Mucosa of descending colon (tissue), 3 donors: ENCODE measurements around the gene ELAVL1. TPM values are rescaled to one million over a fixed set of nuclear protein-coding genes. Genes with fewer than 3 reads are reported as not detected.

ENCODE experiments used
- ATAC-seq: fragments of 200-7000 bp; cut with Tn5 transposase; one replicate; pipeline ENCODE4 v1.9.1; 2020; ENCODE audit warnings: mild to moderate bottlenecking, moderate library complexity
- DNase-seq, 3 donors: peaks; one replicate each; pipeline ENCODE4 v3.0.0-alpha.2; 2020
- H3K36me3 ChIP-seq: fragments of 200-600 bp; one replicate; pipeline ENCODE4 v1.8.0; 2021; ENCODE audit warnings: low read depth, mild to moderate bottlenecking
- H3K4me1 ChIP-seq: fragments of 200-600 bp; one replicate; pipeline ENCODE4 v1.8.0; 2021; ENCODE audit warnings: low read depth, mild to moderate bottlenecking
- H3K4me3 ChIP-seq: fragments of 200-600 bp; one replicate; pipeline ENCODE4 v1.8.0; 2021; ENCODE audit warnings: mild to moderate bottlenecking
- H3K9me3 ChIP-seq: fragments of 200-600 bp; one replicate; pipeline ENCODE4 v1.8.0; 2021; ENCODE audit warnings: mild to moderate bottlenecking
- CTCF ChIP-seq: fragments of 200-600 bp; IDR thresholded peaks from one replicate; pipeline ENCODE4 v1.8.0; 2022; ENCODE audit warnings: antibody characterized with exemption, mild to moderate bottlenecking
- intact Hi-C, 2 donors: fragments of 100-400 bp; cut with DNase I in 1 of 2; cut with micrococcal nuclease in 1 of 2; formaldehyde crosslinking; loops; one replicate each; pipeline versions ENCODE4 v1.11.0 to v1.11.1; 2022; cut with DNase I, micrococcal nuclease
- total RNA-seq, 3 donors: library from RNA; stranded (reverse); fragmentation: NEBNext Ultra II Directional in 2 of 3; extraction: Animal tissue kit (Norgen Biotek cat#: 25700) in 2 of 3; gene quantifications; one replicate each; pipeline versions ENCODE4 v1.2.1 to v1.2.4, GENCODE V29; 2021 to 2023
- donor health status: DM: no; HTN: no; CAD: no; lungs with moderate emphysema.
- donor health status: DM: no; HTN: no; CAD: no.
- donor health status: DM: no; HTN: yes; CAD: no.

ELAVL1 gene
- total RNA-seq, 3 donors from 2014 or later, result 43.9 to 63.9 (median 58.7) TPM

- peaks cover 29% of the 10 kb centered on the region for H3K4me1 ChIP-seq
- ATAC-seq, result no peak
- intact Hi-C loops, result no loop called here
Measured at GRCh38 chr19:8000298-8001038, 5.0 kb downstream of the ELAVL1 start.

DNA sequence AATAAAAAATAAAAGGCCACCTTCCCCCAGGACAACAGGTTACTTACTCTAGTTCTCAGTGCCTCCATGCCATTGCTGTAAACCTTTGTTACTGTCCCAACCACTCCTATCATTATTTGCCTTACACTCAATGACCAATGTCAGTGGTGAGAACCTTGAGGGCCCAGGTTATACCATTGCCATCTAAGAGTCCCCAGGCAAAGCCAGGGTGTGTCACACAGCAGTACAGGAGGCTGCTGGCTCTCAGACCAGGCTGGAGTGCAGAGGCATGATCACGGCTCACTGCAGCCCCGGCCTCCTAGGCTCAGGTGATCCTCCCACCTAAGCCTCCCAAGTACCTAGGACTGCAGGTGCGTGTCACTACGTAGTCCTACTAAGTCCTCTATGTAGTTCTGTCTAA lies 6.1 kb downstream of the ELAVL1 start:
- H3K4me3 ChIP-seq, result no peak overlapping the region
- no peak for ATAC-seq
- H3K4me1 ChIP-seq, result peaks cover 26% of the 10 kb centered on the region
- no peaks in the 10 kb centered on the region for H3K36me3 ChIP-seq
- intact Hi-C loops, result no loop called here
- no peak for TF ChIP-seq CTCF
- no peaks in the 10 kb centered on the region for H3K9me3 ChIP-seq
- DNase-seq, result no peak

More at GRCh38 chr19:8000298-8001038, 5.0 kb downstream of the ELAVL1 start:
- no peak for DNase-seq
- no peaks in the 10 kb centered on the region for H3K36me3 ChIP-seq
- no peak overlapping the region for H3K4me3 ChIP-seq
- TF ChIP-seq CTCF, result no peak
- H3K9me3 ChIP-seq, result no peaks in the 10 kb centered on the region

DNA sequence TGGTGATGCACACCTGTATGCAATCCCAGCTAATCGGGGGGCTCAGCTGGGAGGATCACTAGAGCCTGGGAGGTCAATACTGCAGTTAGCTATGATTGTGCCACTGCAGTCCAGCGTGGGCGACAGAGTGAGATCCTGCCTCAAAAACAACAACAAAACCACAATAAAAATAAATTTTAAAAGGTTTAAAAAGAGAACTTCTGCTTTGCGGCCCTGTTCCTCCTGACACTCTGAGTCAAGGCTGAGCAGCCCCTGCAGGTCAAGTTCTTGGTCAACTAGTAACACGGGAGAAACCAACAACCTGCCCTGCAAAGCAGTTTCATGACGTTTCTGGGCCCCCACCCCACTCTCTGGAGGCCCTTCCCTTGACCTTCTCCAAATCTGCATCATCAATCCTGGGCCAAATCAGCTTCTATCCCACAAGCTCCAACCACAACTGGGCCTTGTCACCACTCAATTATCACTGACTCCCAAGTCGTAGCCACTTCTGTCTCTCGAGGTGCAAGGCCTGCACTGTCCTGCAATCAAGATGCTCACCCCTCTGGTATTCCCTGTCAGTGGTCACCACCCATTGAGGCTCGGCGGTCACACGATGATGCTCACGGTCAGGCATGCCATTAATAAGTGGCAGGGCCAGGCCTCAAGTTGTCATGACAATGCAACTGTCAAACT lies 7.5 kb downstream of the ELAVL1 start:
- DNase-seq (no peak), ATAC-seq (no peak)
- H3K9me3 ChIP-seq, result no peaks in the 10 kb centered on the region
- H3K4me3 ChIP-seq, result no peak overlapping the region
- peaks cover 14% of the 10 kb centered on the region for H3K4me1 ChIP-seq
- H3K36me3 ChIP-seq, result no peaks in the 10 kb centered on the region
- intact Hi-C loops, result no loop called here
- TF ChIP-seq CTCF, result no peak

DNA sequence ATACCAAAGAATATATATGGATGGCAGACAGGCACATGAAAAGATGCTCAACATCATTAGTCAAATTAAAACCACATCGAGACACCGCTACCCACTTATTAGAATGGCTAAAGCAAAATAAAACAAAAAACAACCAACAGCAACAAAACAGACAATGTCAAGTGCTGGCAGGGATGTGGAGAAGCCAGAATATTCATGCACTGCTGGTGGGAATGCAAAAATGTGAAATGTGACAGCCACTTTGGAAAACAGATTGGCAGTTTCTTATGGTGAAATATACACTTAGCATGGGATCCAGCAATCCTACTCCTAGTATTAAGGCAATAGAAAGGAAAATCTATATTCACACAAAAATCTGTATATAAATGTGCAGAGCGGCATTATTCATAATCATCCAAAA lies 8.6 kb downstream of the ELAVL1 start:
- intact Hi-C loops, result no loop called here
- Histone ChIP-seq H3K4me3 (no peak overlapping the region), H3K9me3 (no peaks in the 10 kb centered on the region), H3K4me1 (peaks cover 4% of the 10 kb centered on the region), H3K36me3 (no peaks in the 10 kb centered on the region)
- DNase-seq (no peak), ATAC-seq (no peak)
- TF ChIP-seq CTCF, result no peak

DNA sequence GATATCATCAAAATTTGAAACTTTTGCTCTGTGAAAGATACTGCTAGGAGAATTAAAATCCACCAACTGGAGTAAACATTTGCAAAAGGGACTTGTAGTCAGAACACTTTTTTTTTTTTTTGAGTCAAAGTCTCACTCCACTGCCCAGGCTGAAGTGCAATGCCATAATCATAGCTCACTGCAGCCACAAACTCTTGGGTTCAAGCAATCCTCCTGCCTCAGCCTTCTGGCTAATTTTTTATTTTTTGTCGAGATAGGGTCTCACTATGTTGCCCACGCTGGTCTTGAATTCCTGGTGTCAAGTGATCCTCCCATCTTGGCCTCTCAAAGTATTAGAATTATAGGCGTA lies 9.7 kb downstream of the ELAVL1 start:
- H3K36me3 ChIP-seq, result no peaks in the 10 kb centered on the region
- H3K4me1 ChIP-seq, result no peaks in the 10 kb centered on the region
- no peak for ATAC-seq

More for the DNA sequence above, 9.7 kb downstream of the ELAVL1 start:
- TF ChIP-seq CTCF, result no peak
- DNase-seq, result no peak
- Histone ChIP-seq H3K4me3 (no peak overlapping the region), H3K9me3 (no peaks in the 10 kb centered on the region)
- intact Hi-C loops, result no loop called here
